ENCODE measurements around the gene GUCA2A. TPM values are rescaled to one million over a fixed set of nuclear protein-coding genes. Genes with fewer than 3 reads are reported as not detected.

The GUCA2A gene
- total and polyA plus RNA-seq, 2 of the 8 experiments (the other 6 are each of a cell fraction or from before 2014, with no cell fraction given), result not detected

GRCh38 chr1:42155362-42155761 is 9.2 kb downstream of the GUCA2A start (continued):
- no peak for TF ChIP-seq CHD7 (IDR thresholded peaks at IDR 0.05; ENCODE audit: insufficient replicate concordance, low read length)
- no peak for TF ChIP-seq HDAC2 (IDR thresholded peaks at IDR 0.05; ENCODE audit: borderline replicate concordance in 1 of 2, low read depth in 2 of 2, low read length in 2 of 2)
- TF ChIP-seq SAP30 (IDR thresholded peaks at IDR 0.05; ENCODE audit: insufficient read depth, insufficient replicate concordance, low read length), result no peak
- TF ChIP-seq MAFK (IDR thresholded peaks at IDR 0.05; ENCODE audit: low read depth, low read length), result no peak
- TF ChIP-seq KDM5A (IDR thresholded peaks at IDR 0.05; ENCODE audit: low read length), result no peak
- no peak for TF ChIP-seq RFX5 (IDR thresholded peaks at IDR 0.05; ENCODE audit: borderline replicate concordance, low read depth, low read length)
- no peak for TF ChIP-seq SIRT6 (IDR thresholded peaks at IDR 0.05; ENCODE audit: low read length)
- TF ChIP-seq SIX5 (IDR thresholded peaks at IDR 0.05; ENCODE audit: low read depth, low read length), result no peak
- no peak for TF ChIP-seq ZNF274 (IDR thresholded peaks at IDR 0.05; ENCODE audit: borderline replicate concordance, extremely low read depth, low read length)
- TF ChIP-seq CBX5 (IDR thresholded peaks at IDR 0.05; ENCODE audit: low read depth, low read length), result no peak
- TF ChIP-seq BRCA1 (IDR thresholded peaks at IDR 0.05; ENCODE audit: low read depth, low read length), result no peak
- no peak for TF ChIP-seq SRF (IDR thresholded peaks at IDR 0.05; ENCODE audit: low read depth, low read length)

All from H1 (cell line).